Fibroblast of skin of right biceps (primary cell): ENCODE measurements around the gene RAB3D.
"Not testable (repeated sequence)": the region's sequence is repeated elsewhere in the genome, so short reads cannot be mapped to it uniquely, and the experiment has no call there.

Experiments used
- DNase-seq: peaks from one replicate; pipeline ENCODE4 v3.0.0-alpha.2; 2013

RAB3D gene

DNA sequence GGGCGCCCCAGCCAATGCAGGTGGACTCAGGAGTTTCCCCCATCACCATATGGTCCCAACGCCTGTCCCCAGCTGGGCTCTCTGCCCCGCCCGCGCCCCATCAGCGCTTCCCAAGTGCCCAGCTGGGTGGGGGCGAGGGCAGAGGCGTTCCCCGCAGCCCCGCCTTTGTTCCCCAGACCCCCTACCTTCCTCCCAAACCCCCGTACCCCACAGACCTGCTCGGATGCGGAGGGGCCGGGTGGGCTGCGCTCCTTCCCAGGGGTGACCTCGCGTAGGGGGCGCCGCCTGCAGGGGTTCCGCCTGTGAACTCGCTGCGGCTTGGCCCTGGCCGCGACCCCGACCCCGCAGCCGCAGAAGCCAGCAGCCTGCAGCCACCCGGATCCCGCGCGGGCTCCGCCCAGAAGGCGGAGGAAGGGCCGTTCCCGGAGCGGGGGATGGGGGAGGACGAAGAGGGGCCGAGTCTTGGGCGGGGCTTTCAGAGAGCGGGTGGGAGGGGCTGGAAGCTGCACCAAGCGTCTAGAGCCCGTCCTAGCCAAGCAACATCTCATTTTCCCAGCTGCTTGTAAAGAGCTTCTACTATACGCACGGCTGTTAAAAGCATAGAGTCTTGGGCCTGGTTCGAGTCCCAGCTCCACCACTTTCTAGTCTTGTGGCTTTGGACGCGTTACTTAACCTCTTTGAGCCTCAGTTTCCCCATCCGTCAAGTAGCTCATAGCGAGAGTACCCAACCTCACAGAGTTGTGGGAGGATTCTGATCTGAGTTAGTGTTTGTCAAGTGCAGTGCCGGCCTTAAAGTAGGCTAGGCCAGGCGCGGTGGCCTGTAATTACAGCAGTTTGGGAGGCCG, at the start of gene RAB3D:
Gene RAB3D (minus strand): TSS at position 404 of the 845 bp plus-strand sequence. CDS start 2,258 bp downstream, outside the sequence.
- DNase-seq, result peak; percentile 83

- no peak for DNase-seq
Observed at GRCh38 chr19:11387162-11388034, 47.9 kb upstream of the RAB3D start.

DNA sequence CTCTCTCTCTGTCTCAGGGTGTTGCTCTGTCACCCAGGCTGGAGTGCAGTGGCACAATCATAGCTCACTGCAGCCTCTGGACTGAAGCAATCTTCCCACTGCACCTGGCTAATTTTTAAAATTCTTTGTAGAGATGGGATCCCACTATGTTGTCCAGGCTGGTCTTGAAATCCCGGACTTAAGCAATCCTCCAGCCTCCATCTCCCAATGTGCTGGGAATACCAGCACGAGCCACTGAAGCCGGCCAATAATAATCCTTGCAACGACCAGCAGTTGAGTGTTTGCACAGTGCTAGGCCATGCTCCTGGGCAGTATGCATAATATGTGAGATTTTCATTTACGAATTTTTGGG, 45.3 kb upstream of the RAB3D start:
- DNase-seq, result no peak

DNA sequence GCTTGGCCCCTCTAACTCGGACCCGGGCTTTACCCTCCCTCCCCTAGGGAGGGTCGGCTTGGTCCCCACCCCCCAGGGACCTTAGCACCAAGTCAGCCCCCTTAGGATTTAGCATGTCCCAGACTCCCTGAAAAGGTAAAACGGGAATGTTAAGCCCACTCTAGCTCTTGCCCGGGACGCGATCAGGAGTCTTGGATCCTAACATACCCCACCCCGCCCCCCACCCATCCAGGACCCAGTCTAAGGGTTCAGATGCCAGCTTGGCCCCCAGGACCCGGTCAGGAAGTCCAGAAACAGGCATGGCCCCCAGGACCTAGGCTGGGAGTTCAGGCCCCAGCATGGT, 44.2 kb upstream of the RAB3D start:
- DNase-seq, result no peak

DNA sequence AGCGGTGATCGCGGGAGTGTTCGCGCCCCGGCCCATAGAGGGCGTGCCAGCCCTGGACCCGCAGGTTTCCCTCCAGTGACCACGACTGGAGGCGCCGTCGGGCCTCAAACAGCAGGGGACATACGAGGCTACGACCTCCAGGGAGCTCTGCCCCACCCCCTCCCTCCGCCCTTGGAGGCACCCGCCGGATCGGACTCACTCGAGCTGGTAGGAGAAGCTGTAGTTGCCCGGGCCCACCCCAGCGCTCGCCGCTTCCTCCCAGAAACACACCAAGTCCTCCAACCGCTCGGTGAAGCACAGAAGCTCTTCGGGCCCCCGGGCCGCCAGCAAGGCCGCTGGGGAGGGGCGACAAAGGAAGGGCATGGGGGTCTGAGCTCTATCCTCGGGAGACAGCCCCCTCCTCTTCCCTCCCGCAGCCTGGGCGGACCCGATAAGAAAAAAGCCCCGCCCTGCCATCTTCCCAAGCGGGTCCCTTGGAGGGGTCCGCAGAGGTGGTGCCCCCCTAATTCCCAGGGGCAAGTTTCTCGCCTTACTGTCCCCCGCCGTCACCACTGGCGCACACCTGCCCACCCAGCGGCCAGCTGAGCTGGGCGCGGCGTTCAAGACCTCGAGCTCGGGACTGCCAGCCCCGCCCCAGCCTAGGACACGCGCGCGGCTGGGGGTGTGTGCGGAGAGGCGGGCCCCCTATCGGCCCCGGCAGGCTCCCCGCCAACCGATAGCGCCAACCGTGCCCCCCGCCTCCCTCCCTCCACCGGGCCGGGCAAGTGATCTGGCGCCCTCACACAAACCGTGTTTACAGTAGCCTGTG, 43.6 kb upstream of the RAB3D start:
- no peak for DNase-seq

DNA sequence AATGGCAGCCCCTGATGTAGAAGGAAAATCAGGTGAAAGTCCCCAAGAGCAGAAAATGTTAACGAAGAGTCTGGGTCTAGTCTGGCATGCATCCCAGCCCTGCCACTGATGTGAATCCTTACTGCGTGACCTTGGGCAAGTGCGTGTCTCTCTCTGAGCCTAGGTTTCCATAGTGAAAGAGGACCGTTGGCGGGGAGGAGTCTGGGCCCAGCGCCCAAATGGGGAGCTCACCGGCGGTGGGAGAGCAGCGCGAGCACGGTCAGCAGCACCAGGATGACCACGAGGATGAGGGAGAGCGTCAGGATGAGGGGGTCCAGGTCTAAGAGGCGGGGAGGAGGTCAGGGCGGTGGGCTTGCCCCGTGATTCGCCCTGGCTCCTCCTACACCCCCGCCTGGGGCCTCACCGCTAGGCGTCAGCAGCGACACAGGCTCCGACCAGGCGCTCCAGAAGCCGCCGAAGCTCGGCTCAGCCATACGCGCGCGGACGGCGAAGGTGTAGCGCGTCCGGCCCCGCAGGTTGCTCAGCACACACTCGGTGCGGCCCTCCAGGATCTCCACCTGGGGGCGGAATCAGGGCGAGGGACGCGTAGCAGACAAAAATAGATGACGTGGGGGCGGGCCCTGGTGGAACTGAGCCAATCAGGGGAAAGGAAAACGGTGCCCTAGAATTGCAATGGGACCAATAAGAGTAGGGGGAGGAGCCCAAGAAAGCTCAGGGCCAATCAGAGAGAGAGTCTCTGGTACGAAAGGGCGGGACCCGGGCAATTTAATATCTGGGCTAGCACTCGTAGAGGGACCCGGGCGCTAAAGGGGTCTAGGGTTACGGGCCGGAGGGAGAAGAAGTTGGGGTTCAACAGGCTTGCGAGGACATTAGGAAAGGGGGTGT, 41.4 kb upstream of the RAB3D start:
- DNase-seq, result peak; percentile 97

DNA sequence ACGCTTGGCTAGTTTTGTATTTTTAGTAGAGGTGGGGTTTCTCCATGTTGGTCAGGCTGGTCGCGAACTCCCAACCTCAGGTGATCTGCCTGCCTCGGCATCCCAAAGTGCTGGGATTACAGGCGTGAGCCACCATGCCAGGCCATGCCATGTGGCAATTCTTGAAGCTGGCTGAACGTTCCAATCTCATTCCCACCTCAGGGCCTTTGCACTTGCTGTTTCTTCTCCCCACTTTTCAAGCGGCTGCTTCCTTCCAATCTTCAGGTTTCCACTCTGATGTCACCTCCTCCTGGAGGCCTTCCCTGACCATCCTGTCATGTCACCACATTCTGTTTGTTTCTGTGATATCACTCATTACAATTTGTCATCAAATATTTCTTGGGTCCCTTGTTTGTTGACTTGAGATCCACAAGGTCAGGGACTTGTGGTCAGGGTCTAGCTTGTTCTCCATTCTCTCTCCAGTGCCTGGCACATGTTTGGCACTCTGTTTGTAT, 40.4 kb upstream of the RAB3D start:
- DNase-seq, result no peak

- not testable (repeated sequence) for DNase-seq
Observed at GRCh38 chr19:11379269-11379845, 39.9 kb upstream of the RAB3D start.

GRCh38 chr19:11378319-11379189, 39.1 kb upstream of the RAB3D start:
- peak; percentile 85 for DNase-seq

GRCh38 chr19:11377756-11378155, 38.3 kb upstream of the RAB3D start:
- DNase-seq, result peak; percentile 35

- DNase-seq, result peak; percentile 96
Observed at GRCh38 chr19:11377237-11377636, 37.8 kb upstream of the RAB3D start.

GRCh38 chr19:11375143-11375948, 35.9 kb upstream of the RAB3D start:
- no peak for DNase-seq

- DNase-seq, result peak; percentile 99
Observed at GRCh38 chr19:11374433-11375142, 35.1 kb upstream of the RAB3D start, which contains the start of gene SWSAP1. Gene SWSAP1 (plus strand): TSS chr19:11374666. CDS start chr19:11374681, 15 bp downstream.

DNA sequence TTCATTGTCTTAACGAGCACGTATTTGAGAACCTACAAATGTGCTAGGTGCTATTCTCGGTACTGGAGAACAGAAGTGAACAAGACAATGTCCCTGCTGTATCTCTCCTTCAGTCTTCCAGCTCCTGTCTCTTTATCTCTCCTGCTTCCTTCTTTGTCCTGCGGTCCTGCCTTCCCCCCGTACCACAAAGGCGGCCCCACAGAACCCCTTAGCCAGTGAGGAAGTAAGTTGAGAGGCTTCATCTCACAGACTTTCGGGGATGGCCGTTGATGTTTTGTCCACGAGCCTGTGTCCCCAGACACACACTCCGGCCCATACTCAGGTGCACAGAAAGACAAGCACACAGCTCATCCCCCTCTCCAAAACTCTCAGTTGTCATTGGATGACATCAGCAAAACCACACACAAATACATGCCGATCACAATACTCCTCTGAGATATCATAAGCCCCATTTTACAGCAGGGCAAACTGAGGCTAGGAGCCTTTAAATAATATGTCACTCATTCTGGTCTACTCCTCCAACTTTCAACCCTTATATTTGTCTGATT, 34.5 kb upstream of the RAB3D start:
- DNase-seq, result no peak

DNA sequence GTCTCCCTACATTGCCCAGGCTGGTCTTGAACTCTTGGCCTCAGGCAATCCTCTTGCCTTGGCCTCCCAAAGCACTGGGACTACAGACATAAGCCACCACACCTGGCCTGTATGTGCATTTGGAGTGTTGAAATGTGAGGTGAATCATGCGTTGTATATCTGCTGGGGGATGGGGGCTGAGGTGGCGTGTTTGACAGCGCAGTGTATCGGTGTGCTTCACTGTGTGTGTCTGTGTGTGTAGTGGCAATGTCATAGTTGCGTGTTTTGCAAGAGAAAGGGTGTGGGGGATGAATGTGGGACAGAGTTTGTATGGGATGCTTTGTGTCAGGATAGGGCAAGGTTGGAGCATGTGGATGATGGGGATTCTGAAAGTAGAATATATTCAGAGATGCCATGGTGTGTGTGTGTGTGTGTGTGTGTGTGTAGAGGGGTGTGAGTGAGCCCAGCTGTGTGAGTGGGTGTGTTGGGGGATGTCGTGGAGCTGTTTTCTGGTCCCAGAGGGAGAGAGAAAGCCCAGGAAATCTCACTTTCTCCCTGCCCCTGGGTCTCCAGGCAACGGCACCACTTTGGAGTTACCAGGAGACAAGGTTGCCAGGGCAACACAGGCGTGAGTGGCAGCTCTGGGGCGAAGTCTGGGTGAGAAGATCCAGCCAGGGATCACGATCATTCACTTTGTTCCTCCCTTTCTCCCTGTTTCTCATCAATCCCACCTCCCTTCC, 33.9 kb upstream of the RAB3D start:
- DNase-seq, result peak; percentile 13

DNA sequence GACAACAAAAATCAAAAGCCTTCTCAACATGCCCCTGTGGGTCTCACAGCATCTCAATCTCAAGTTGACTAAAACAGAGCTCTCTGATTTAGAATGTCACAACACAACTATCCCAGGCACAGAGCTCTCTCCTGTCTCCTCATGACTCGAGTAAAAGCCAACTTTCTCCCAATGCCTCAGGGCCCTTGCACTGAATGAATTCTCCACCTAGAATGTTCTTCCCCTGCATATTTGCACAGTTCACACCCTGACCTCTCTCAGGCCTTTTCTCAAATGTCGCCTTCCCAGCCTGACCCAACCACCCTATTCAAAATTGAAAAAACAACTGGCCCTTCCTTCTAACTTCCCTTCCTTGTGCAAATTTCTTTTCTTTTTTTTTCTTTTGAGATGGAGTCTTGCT, 31.3 kb upstream of the RAB3D start:
- no peak for DNase-seq

DNA sequence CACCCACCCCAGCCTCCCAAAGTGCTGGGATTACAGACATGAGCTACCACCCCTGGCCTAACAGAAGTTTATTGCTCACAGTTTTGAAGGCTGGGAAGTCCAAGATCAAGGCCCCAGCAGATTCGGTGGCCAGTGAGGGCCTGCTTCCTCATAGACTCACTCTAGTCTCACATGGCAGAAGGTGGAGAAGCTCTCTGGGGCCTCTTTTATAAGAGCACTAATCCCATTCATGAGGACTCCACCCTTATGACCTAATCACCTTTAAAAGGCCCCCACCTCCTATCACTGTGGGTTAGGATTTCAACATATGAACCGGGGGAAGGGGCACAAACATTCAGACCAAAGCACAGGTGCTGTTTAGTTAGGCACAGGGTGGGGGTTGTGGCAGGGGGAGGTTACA, 28.1 kb upstream of the RAB3D start:
- DNase-seq, result no peak
